Activated T-helper 17 cell treated with anti-CD3 and anti-CD28 coated beads, Interleukin-2, amount 50 U/mL, for 72 hours (primary cell): ENCODE results near the gene BLVRA. TPM values are rescaled to one million over a fixed set of nuclear protein-coding genes. Genes with fewer than 3 reads are reported as not detected.

Source experiments
- ATAC-seq: fragments of 150-1000 bp; cut with Tn5 transposase; replicated peaks from 2 replicates; pipeline ENCODE4 v1.10.0; 2021; ENCODE audit warnings: mild to moderate bottlenecking, moderate library complexity
- H3K27ac Mint-ChIP-seq: one replicate; pipeline ENCODE4 v1.8.0; 2022; ENCODE audit warnings: mixed read lengths
- H3K27me3 Mint-ChIP-seq: one replicate; pipeline ENCODE4 v1.8.0; 2022; ENCODE audit warnings: mixed read lengths
- H3K36me3 Mint-ChIP-seq: one replicate; pipeline ENCODE4 v1.8.0; 2022; ENCODE audit warnings: low read depth, mild to moderate bottlenecking, mixed read lengths
- H3K4me1 Mint-ChIP-seq: one replicate; pipeline ENCODE4 v1.8.0; 2022; ENCODE audit warnings: mixed read lengths
- H3K4me3 Mint-ChIP-seq: one replicate; pipeline ENCODE4 v1.8.0; 2022; ENCODE audit warnings: mild to moderate bottlenecking, mixed read lengths
- H3K9me3 Mint-ChIP-seq: one replicate; pipeline ENCODE4 v1.8.0; 2022; ENCODE audit warnings: mixed read lengths
- total RNA-seq, 2 donors: library from RNA; stranded (reverse); gene quantifications; one replicate each; pipeline ENCODE4 v1.2.3, GENCODE V29; 2022

Gene BLVRA
- total RNA-seq, 2 donors from 2014 or later: 17.8 to 21.8 TPM

DNA sequence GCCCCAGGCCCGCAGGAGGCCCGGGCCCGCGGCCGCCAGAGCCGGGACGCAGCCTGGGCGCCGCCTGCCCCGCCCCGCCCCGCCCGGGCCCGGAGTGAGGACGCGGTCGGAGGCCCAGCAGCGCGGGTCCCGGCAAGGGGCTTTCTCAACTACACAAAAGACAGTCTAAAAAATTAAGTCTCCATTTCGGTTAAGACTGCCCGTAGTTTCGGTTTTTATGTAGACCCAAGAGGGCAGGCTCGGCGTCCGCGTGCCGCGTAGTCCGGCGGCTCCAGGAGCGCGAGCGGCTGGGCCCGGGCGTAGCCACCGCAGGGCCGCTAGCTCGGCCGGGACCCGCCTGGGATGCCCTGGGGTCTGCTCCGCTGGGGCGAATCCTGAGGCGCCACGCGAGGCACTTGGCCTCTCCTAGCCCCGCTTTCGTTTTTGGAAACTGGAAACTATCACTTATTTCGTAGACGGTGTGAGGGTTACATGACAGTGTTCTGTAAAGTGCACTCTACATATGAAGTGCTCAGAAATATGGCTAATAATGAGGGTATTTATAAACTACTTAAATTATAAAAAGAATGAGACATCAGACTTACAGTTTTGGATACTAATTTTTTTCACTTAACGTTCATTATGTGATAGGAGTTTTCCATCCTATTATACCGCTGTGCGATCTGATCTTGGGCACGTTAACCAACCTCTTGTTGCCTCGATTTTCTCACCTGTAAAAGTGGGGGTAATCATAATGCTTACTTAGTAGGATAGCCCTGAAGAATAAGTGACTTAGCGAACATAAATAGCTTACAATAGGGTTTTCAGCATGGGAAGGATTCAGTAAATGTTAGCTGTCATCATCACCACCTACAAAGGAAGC lies 573 bp downstream of the BLVRA start:
- Mint-ChIP-seq H3K4me3 (peak overlapping the region; percentile 81), H3K9me3 (no peaks in the 10 kb centered on the region), H3K27ac (peak overlapping the region; percentile 59), H3K27me3 (no peaks in the 10 kb centered on the region), H3K4me1 (peaks cover 23% of the 10 kb centered on the region), H3K36me3 (no peaks in the 10 kb centered on the region)
- peak; percentile 73 for ATAC-seq

DNA sequence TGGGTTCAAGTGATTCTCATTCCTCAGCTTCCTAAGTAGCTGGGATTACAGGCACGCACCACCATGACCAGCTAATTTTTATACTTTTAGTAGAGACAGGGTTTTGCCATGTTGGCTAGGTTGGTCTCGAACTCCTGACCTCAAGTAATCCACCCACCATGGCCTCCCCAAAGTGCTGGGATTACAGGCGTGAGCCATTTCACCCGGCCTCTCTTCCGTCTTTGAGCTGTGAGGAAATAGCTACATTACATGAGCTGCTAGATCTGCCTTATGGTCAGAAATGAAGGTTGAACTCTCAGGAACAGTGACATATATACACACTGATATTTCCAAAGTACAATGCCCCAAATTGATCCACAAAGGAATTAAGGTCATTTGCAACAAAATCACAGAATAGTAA lies 2.4 kb downstream of the BLVRA start:
- Mint-ChIP-seq H3K4me1 (peaks cover 32% of the 10 kb centered on the region), H3K36me3 (no peaks in the 10 kb centered on the region), H3K9me3 (no peaks in the 10 kb centered on the region), H3K27ac (peak overlapping the region; percentile 25), H3K27me3 (no peaks in the 10 kb centered on the region), H3K4me3 (no peak overlapping the region)
- ATAC-seq: no peak

- Mint-ChIP-seq H3K4me3 (no peak overlapping the region), H3K36me3 (no peaks in the 10 kb centered on the region), H3K27me3 (no peaks in the 10 kb centered on the region), H3K9me3 (no peaks in the 10 kb centered on the region), H3K27ac (peak overlapping the region; percentile 25), H3K4me1 (peaks cover 32% of the 10 kb centered on the region)
- ATAC-seq: no peak
Measured at GRCh38 chr7:43761382-43761781, 2.9 kb downstream of the BLVRA start.

DNA sequence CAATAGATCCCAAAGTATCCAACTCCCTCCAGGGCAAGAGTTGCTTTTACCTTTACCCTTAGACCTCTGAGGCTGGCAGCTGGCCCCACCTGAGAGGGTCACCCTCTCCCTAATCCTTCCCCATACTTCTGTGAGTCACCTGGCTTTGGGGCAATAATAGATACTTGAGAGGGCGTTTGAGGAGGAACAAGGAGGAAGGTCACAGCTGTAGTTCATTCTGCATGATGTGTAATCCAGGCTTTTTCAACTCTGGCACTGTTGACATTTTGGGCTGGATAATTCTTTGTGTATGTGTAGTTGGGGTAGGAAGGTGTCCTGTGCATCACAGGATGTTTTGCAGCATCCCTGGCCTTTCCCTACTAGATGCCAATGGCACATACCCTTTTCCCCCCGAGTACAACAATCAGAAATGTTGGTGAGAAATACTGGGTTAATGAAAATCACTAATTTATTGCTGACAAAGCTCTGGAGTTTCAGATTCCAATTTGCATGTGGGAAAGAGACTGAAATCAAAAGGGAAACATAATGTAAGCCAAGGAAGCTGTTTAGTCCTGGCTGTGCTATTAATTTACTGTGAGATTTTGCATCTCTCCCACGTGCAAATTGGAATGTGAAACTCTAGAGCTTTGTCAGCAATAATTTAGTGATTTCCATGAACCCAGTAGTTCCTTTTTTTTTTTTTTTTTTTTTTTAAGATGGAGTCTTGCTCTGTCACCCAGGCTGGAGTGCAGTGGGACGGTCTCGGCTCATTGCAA lies 3.6 kb downstream of the BLVRA start:
- Mint-ChIP-seq H3K27ac (no peak overlapping the region), H3K4me3 (no peak overlapping the region), H3K27me3 (no peaks in the 10 kb centered on the region), H3K9me3 (no peaks in the 10 kb centered on the region), H3K36me3 (no peaks in the 10 kb centered on the region), H3K4me1 (peaks cover 27% of the 10 kb centered on the region)
- ATAC-seq: no peak

GRCh38 chr7:43763183-43763582 lies 4.7 kb downstream of the BLVRA start:
- H3K27me3 Mint-ChIP-seq: no peaks in the 10 kb centered on the region
- ATAC-seq: no peak
- peak overlapping the region; percentile 3 for H3K4me3 Mint-ChIP-seq
- no peak overlapping the region for H3K27ac Mint-ChIP-seq
- no peaks in the 10 kb centered on the region for H3K9me3 Mint-ChIP-seq
- no peaks in the 10 kb centered on the region for H3K36me3 Mint-ChIP-seq
- peaks cover 18% of the 10 kb centered on the region for H3K4me1 Mint-ChIP-seq

DNA sequence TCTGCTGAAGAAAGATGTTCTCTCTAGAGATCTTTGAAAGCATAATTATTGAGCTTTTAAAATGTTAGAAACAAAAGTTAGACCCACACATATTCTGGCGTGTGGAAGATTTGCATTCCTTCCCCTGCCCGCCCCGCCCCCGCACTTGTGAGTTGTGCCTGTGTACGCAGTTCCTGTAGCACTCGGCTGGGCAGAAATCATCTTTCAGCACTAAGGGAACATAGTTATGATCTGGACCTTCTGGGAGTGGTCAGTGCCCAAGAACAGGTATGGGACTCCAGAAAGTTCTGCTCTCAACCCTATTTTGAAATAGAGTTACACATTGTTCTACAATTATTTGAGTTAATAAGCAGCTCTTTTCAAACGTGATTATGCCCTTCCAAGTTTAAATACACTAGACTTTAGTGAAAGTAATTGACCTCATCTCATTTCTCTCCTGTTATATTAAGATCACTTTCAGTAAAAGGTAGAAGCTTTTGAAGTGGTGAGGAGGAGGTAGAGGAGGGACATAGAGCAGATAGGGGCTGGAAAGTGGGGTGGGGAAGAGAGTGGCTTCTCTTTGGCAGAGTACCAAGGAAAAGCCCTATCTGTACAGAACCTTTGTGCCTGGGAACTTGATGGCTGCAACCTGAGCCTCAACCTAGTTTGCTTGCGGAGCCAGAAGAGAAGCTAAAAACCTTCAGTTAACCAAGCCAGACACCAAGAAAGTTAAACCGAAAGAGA lies 5.7 kb downstream of the BLVRA start:
- no peaks in the 10 kb centered on the region for H3K36me3 Mint-ChIP-seq
- H3K27ac Mint-ChIP-seq: no peak overlapping the region
- peaks cover 18% of the 10 kb centered on the region for H3K4me1 Mint-ChIP-seq
- ATAC-seq: peak; percentile 58
- H3K9me3 Mint-ChIP-seq: no peaks in the 10 kb centered on the region
- no peaks in the 10 kb centered on the region for H3K27me3 Mint-ChIP-seq
- peak overlapping the region; percentile 66 for H3K4me3 Mint-ChIP-seq

DNA sequence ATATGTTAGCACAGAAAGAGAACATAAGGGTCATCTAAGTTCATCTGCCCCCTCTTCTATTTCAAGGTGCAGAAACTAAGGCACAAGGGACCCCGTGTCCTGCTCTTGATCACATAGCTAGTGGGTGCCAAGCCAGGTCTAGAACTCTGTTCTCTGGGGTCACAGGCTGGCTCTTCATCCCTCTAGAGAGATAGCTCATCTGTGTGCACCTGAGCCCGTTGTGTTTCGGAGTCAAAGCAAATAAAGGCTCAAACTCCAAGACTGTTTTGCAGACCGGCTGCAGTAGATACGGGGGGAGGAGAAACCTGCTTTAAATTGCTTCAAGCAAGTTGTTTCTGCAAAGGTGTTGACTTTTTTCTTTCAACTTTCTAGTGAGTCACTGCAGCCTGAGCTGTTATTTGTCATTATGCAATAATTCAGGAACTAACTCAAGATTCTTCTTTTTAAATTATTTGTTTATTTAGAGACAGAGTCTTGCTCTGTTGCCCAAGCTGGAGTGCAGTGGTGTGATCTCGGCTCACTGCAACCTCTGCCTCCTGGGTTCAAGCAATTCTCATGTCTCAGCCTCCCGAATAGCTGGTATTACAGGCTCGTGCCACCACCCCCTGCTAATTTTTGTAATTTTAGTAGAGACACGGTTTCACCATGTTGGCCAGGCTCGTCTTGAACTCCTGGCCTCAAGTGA lies 6.5 kb downstream of the BLVRA start:
- peaks cover 14% of the 10 kb centered on the region for H3K4me1 Mint-ChIP-seq
- H3K27me3 Mint-ChIP-seq: no peaks in the 10 kb centered on the region
- H3K9me3 Mint-ChIP-seq: no peaks in the 10 kb centered on the region
- H3K27ac Mint-ChIP-seq: no peak overlapping the region
- no peak for ATAC-seq
- H3K36me3 Mint-ChIP-seq: no peaks in the 10 kb centered on the region
- H3K4me3 Mint-ChIP-seq: peak overlapping the region; percentile 66

GRCh38 chr7:43766564-43766963 lies 8.1 kb downstream of the BLVRA start:
- Mint-ChIP-seq H3K27me3 (no peaks in the 10 kb centered on the region), H3K27ac (no peak overlapping the region), H3K4me3 (no peak overlapping the region), H3K9me3 (no peaks in the 10 kb centered on the region), H3K4me1 (peaks cover 10% of the 10 kb centered on the region), H3K36me3 (no peaks in the 10 kb centered on the region)
- ATAC-seq: no peak

- Mint-ChIP-seq H3K4me3 (no peak overlapping the region), H3K27ac (no peak overlapping the region), H3K36me3 (peaks cover 4% of the 10 kb centered on the region), H3K9me3 (no peaks in the 10 kb centered on the region), H3K27me3 (no peaks in the 10 kb centered on the region), H3K4me1 (peaks cover 10% of the 10 kb centered on the region)
- no peak for ATAC-seq
Measured at GRCh38 chr7:43767311-43767710, 8.8 kb downstream of the BLVRA start.

DNA sequence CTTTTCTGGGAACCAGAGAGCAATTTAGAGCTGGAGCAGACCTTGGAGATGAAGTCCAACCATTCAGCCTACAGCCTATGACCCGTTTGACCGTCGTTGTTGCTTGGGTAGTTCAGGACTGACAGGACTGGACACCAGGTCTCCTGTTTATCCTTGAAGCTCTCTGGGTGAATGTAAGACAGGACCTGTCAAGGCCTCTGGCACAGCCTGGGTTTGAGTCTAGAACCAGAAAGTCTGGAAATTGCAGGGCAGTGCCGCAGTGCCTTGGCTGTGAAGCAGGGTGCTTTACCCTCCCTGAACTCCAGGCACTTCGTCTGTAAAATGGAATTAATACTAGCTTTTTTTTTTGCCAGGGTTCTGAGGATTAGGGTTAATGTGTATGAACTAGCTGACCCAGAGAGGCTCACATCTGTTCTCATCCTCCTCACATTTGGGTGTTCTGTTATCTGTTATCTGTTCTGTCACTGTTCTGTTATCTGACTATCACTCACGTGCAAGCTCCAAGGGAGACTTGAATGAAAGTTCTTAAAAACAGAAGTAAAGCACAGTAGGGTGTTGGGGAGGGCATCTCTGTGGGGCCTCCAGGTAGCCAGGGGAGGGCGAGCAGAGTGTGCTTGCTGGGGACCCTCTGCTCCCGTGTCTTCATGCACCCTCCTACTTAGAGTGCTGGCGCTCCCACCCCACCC lies 9.9 kb downstream of the BLVRA start:
- peak; percentile 6 for ATAC-seq
- Mint-ChIP-seq H3K4me3 (no peak overlapping the region), H3K9me3 (no peaks in the 10 kb centered on the region), H3K27ac (no peak overlapping the region), H3K4me1 (peaks cover 10% of the 10 kb centered on the region), H3K36me3 (peaks cover 15% of the 10 kb centered on the region), H3K27me3 (no peaks in the 10 kb centered on the region)

- ATAC-seq: peak; percentile 72
- H3K36me3 Mint-ChIP-seq: peaks cover 15% of the 10 kb centered on the region
- no peak overlapping the region for H3K27ac Mint-ChIP-seq
- H3K4me3 Mint-ChIP-seq: no peak overlapping the region
- peaks cover 10% of the 10 kb centered on the region for H3K4me1 Mint-ChIP-seq
- no peaks in the 10 kb centered on the region for H3K27me3 Mint-ChIP-seq
- H3K9me3 Mint-ChIP-seq: no peaks in the 10 kb centered on the region
Measured at GRCh38 chr7:43768887-43769272, 10.4 kb downstream of the BLVRA start.

- no peak for ATAC-seq
- Mint-ChIP-seq H3K4me3 (no peak overlapping the region), H3K36me3 (peaks cover 15% of the 10 kb centered on the region), H3K9me3 (no peaks in the 10 kb centered on the region), H3K4me1 (peaks cover 7% of the 10 kb centered on the region), H3K27ac (no peak overlapping the region), H3K27me3 (no peaks in the 10 kb centered on the region)
Measured at GRCh38 chr7:43769281-43769680, 10.8 kb downstream of the BLVRA start.

DNA sequence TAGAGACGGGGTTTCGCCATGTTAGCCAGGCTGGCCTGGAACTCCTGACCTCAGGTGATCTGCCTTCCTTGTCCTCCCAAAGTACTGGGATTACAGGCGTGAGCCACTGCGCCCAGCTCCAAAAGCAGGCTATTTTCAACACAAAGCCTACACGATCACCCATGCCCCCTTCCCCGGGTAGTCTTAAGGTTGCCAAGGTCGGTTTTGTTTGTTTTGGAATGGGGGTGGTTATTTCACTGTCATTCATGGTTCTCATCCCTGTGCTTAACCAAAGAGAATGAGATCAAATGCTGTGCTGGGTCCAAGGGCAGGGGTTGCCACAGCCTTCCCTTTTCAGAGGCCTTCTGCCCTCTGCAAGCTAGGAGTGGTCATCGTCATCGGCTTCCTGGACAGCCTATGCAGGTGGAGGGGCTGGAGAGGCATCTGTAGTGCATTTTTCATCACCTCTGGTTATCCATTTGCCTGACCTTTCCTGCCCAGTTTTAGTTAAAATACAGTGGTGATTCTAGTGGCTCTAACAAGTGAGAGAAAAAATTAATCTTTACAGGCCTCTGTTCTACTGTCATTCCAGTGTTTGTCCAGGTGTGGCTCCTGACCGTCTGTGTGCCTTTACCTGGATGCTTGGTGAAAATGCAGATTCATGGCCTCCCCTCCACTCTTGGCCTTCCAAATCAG lies 11.4 kb downstream of the BLVRA start:
- H3K36me3 Mint-ChIP-seq: peaks cover 15% of the 10 kb centered on the region
- no peak overlapping the region for H3K27ac Mint-ChIP-seq
- H3K4me1 Mint-ChIP-seq: peaks cover under 1% of the 10 kb centered on the region
- ATAC-seq: no peak
- H3K9me3 Mint-ChIP-seq: no peaks in the 10 kb centered on the region
- no peaks in the 10 kb centered on the region for H3K27me3 Mint-ChIP-seq
- no peak overlapping the region for H3K4me3 Mint-ChIP-seq
